K562 (cell line): ENCODE results near the gene IGF2BP3. TPM values are rescaled to one million over a fixed set of nuclear protein-coding genes. Genes with fewer than 3 reads are reported as not detected.

ENCODE experiments used
- ATAC-seq: fragments of 200-7000 bp; cut with Tn5 transposase; 3 replicates; pipeline ENCODE4 v1.9.1; 2020; ENCODE audit warnings: moderate library complexity
- BruUV-seq: library from RNA; stranded (reverse); fragments of 400-500 nt; replicated peaks from 2 replicates; lab custom pipeline; 2021; lab: Mats Ljungman, UMichigan
- CTCF ChIA-PET: fragments of 300-600 bp; formaldehyde crosslinking; extraction: SDS; loops from one replicate; lab custom pipeline; 2021; ENCODE audit warnings: low intra/inter-chr PET ratio; lab: Yijun Ruan, JAX
- POLR2A ChIA-PET: fragments of 300-600, 350-650 bp; sonication (Branson Sonifier 250); formaldehyde crosslinking; extraction: SDS; loops from one replicate; lab custom pipeline; 2021; ENCODE audit warnings: antibody characterized with exemption, inconsistent platforms; lab: Yijun Ruan, JAX
- DNase-seq, 4 experiments: peaks; one replicate each; pipeline versions ENCODE4 v3.0.0 to v3.0.0-alpha.2; 2011 to 2018; ENCODE audit warnings: low spot score in 3 of 4, mixed read lengths in 3 of 4; ENCODE audit errors: extremely low read depth in 1 of 4
- FAIRE-seq: peaks from 2 replicates; lab custom pipeline; 2011; peaks lifted over from hg19 to GRCh38; lab: Jason Lieb, UNC
- H2AFZ ChIP-seq: 2 replicates; pipeline ENCODE4 v1.6.0; 2011; ENCODE audit warnings: low read depth, low read length, control low read depth, inconsistent platforms
- H3K27ac ChIP-seq: fragments of 200-600 bp; 3 replicates; pipeline ENCODE4 v1.8.0; 2011; ENCODE audit warnings: low read depth, mild to moderate bottlenecking, control low read depth, inconsistent platforms, low read length, moderate library complexity, mixed read lengths; ENCODE audit errors: extremely low read depth
- H3K27me3 ChIP-seq, 2 experiments: fragments of 300-600 bp in 1 of 2; 2 replicates in 1 of 2; 3 replicates in 1 of 2; pipeline versions ENCODE4 v1.6.0 to v1.8.0; 2011; ENCODE audit warnings: inconsistent platforms in 2 of 2, low read length in 2 of 2, mild to moderate bottlenecking in 1 of 2, mixed read lengths in 1 of 2, moderate library complexity in 1 of 2; ENCODE audit not compliant: control insufficient read depth in 2 of 2, insufficient read depth in 2 of 2
- H3K36me3 ChIP-seq: fragments of 300-600 bp; 3 replicates; pipeline ENCODE4 v1.8.0; 2011; ENCODE audit warnings: mild to moderate bottlenecking, low read length, inconsistent platforms; ENCODE audit not compliant: control insufficient read depth, insufficient read depth
- H3K4me1 ChIP-seq, 2 experiments: fragments of 200-600 bp in 1 of 2; replicated peaks in 1 of 2; 2 replicates in 1 of 2; 3 replicates in 1 of 2; pipeline versions ENCODE4 v1.5.1 to v1.8.0; 2011; ENCODE audit warnings: inconsistent platforms in 2 of 2, low read length in 2 of 2, mild to moderate bottlenecking in 1 of 2, mixed read lengths in 1 of 2, moderate library complexity in 1 of 2; ENCODE audit not compliant: control insufficient read depth in 2 of 2, insufficient read depth in 2 of 2
- H3K4me2 ChIP-seq: 2 replicates; pipeline ENCODE4 v1.6.1; 2011; ENCODE audit warnings: low read length, control low read depth, inconsistent platforms, mixed read lengths; ENCODE audit not compliant: insufficient read depth
- H3K4me3 ChIP-seq: fragments of 200-600 bp; sonication (generic), shearing (Covaris generic); 2 replicates; pipeline ENCODE4 v1.5.1; 2016; ENCODE audit warnings: control low read depth, inconsistent platforms
- H3K79me2 ChIP-seq: fragments of 200-600 bp; 3 replicates; pipeline ENCODE4 v1.8.0; 2011; ENCODE audit warnings: low read length, inconsistent platforms; ENCODE audit not compliant: control insufficient read depth, insufficient read depth
- H3K9ac ChIP-seq, 2 experiments: 2 replicates each; pipeline versions ENCODE4 v1.6.0 to v1.6.1; 2011; ENCODE audit warnings: low read depth in 2 of 2, low read length in 2 of 2, control low read depth in 1 of 2, inconsistent platforms in 1 of 2, mild to moderate bottlenecking in 1 of 2, mixed read lengths in 1 of 2; ENCODE audit not compliant: insufficient read depth in 1 of 2
- H3K9me1 ChIP-seq: one replicate; pipeline ENCODE4 v1.6.0; 2011; ENCODE audit warnings: inconsistent platforms, mild to moderate bottlenecking, low read length, moderate library complexity; ENCODE audit not compliant: control insufficient read depth, insufficient read depth
- H3K9me3 ChIP-seq: replicated peaks from 2 replicates; pipeline ENCODE4 v1.5.1; 2011; ENCODE audit warnings: low read depth, low read length, inconsistent platforms; ENCODE audit not compliant: control insufficient read depth, insufficient read depth
- H4K20me1 ChIP-seq: replicated peaks from 2 replicates; pipeline ENCODE4 v1.6.1; 2011; ENCODE audit warnings: low read length, inconsistent platforms, mixed read lengths; ENCODE audit not compliant: control insufficient read depth, insufficient read depth
- BRD9 ChIP-seq: fragments of 450-650 bp; IDR thresholded peaks from 2 replicates; pipeline ENCODE4 v1.6.1; 2018; ENCODE audit warnings: low read depth; ENCODE audit not compliant: partially characterized antibody
- FIP1L1 ChIP-seq: fragments of 200-400 bp; formaldehyde crosslinking; IDR thresholded peaks from 2 replicates; pipeline ENCODE4 v1.6.1; 2018; ENCODE audit warnings: mild to moderate bottlenecking, low read depth, low read length; ENCODE audit not compliant: poor library complexity, severe bottlenecking
- GTF2E2 ChIP-seq: fragments of 200-800 bp; sonication (Bioruptor generic); IDR thresholded peaks from 2 replicates; pipeline ENCODE4 v1.6.1; 2016; ENCODE audit warnings: missing genetic modification characterization, missing compliant biosample characterization
- HNRNPK ChIP-seq: fragments of 200-400 bp; formaldehyde crosslinking; IDR thresholded peaks from one replicate; pipeline ENCODE4 v1.6.1; 2018; ENCODE audit warnings: mild to moderate bottlenecking, low read depth, low read length; ENCODE audit not compliant: poor library complexity, severe bottlenecking
- JUND ChIP-seq, 2 experiments: IDR thresholded peaks; 2 replicates in 1 of 2; 3 replicates in 1 of 2; pipeline ENCODE4 v1.6.1; 2011; ENCODE audit warnings: borderline replicate concordance in 2 of 2, low read depth in 2 of 2, low read length in 2 of 2, improper control_type of control experiment in 1 of 2, missing biosample characterization in 1 of 2, missing genetic modification characterization in 1 of 2, missing genetic modification reagents in 1 of 2
- WGBS: fragments of 100-300 bp; shearing (Covaris generic); methylation state at CpG from one replicate; pipeline ENCODE4 v1.1.6; 2016; ENCODE audit warnings: low coverage, mixed read lengths; ENCODE audit not compliant: insufficient coverage; ENCODE audit errors: missing lambda C conversion rate; 5-methylcytosine and 5-hydroxymethylcytosine counted together
- in situ Hi-C: fragments of 300-500 bp; cut with MboI; formaldehyde crosslinking; loops from 4 replicates; pipeline ENCODE4 v1.15.0; 2018; ENCODE audit warnings: inconsistent platforms, mixed read lengths
- intact Hi-C: fragments of 100-400 bp; cut with micrococcal nuclease; formaldehyde crosslinking; loops from 2 replicates; pipeline ENCODE4 v1.14.2; 2022
- polyA plus RNA-seq, 8 experiments: library from polyadenylated mRNA; depleted of rRNA in 4 of 8; stranded (reverse) in 5 of 8; unstranded in 3 of 8; fragments of >200 nt; fragmentation: Nextera tagmentation in 2 of 8; fragmentation: Illumina TruSeq in 1 of 8; extraction: Ambion mirVana in 2 of 8; extraction: Trizol in 1 of 8; gene quantifications; 2 replicates each; pipeline versions ENCODE4 v1.2.1 to v1.2.3, GENCODE V29; 2011 to 2014; ENCODE audit warnings: inconsistent platforms in 1 of 8, missing spikeins in 1 of 8
- total RNA-seq, 7 experiments: library from RNA; depleted of rRNA in 6 of 7; stranded (reverse); fragments of >200 nt in 6 of 7; fragmentation: Illumina TruSeq in 2 of 7; extraction: Trizol in 2 of 7; gene quantifications; 2 replicates each; pipeline versions ENCODE4 v1.2.1 to v1.2.3, GENCODE V29; 2011 to 2021; ENCODE audit warnings: low replicate concordance in 1 of 7

Gene IGF2BP3
- total and polyA plus RNA-seq, 9 of the 15 experiments (the other 6 are each of a cell fraction or from before 2014, with no cell fraction given), result 8.4 to 88.1 (median 61.2) TPM

- TF ChIP-seq FIP1L1 (peak; percentile 46), HNRNPK (peak; percentile 97), JUND (IDR thresholded peaks at IDR 0.05; ENCODE audit: borderline replicate concordance, low read depth, low read length) (peak; percentile 44; the same call in 1 of the 2 replicates), JUND (tag; IDR thresholded peaks at IDR 0.05; ENCODE audit: borderline replicate concordance, low read depth, low read length) (no peak; the same call in 2 of the 3 replicates)
These were observed 992 bp upstream of the IGF2BP3 start (continued) for GRCh38 chr7:23471106-23471859.

GRCh38 chr7:23469961-23470250 is 385 bp downstream of the IGF2BP3 start:
- no peaks in the 10 kb centered on the region for H3K27me3 ChIP-seq
- H3K9ac ChIP-seq, result peak overlapping the region; percentile 92 to 98
- CTCF ChIA-PET, result interaction anchor here (1.0 kb wide), 1 partner anchor 60 kb away, joined by 3 read pairs; no protein-coding TSS in a partner anchor
- ATAC-seq, result no peak
- H3K27ac ChIP-seq, result peak overlapping the region; percentile 93
- H3K79me2 ChIP-seq, result peaks cover 83% of the 10 kb centered on the region
- POLR2A ChIA-PET, result interaction anchor here (1.4 kb wide), 2 partner anchors 11 to 171 kb away, joined by 3 to 4 read pairs; partner anchors contain the start of gene MALSU1
- peak overlapping the region; percentile 66 for H3K4me3 ChIP-seq
- no peaks in the 10 kb centered on the region for H3K9me3 ChIP-seq
- 2% methylated on average over 17 of the region's 18 CpGs for WGBS
- peaks cover 9 to 37% of the 10 kb centered on the region in 2 experiments; a peak in 4 of 5 replicates for H3K4me1 ChIP-seq
- H3K9me1 ChIP-seq, result no peaks in the 10 kb centered on the region
- intact Hi-C loops, result loop anchor here (1.0 to 5.0 kb wide), 4 partner anchors 62 to 768 kb away; partner anchors contain the start of gene MALSU1
- no peak for FAIRE-seq
- in situ Hi-C loops, result no loop called here
- H3K36me3 ChIP-seq, result peaks cover 15% of the 10 kb centered on the region
- DNase-seq, result no peak
- H2AFZ ChIP-seq, result no peak overlapping the region; the same call in 1 of the 2 replicates
- BruUV-seq, result TSS peak; percentile 63
- H4K20me1 ChIP-seq, result no peaks in the 10 kb centered on the region; the same call in 1 of the 2 replicates
- peak overlapping the region; percentile 92 for H3K4me2 ChIP-seq
- TF ChIP-seq BRD9, result no peak
- peak; percentile 73; the same call in 1 of the 2 replicates for TF ChIP-seq GTF2E2 (tag)
